Mesenchymal stem cell (in vitro differentiated cells and primary cell): ENCODE data around the gene DENND1C.

Experiments used
- DNase-seq: peaks from one replicate; pipeline ENCODE4 v3.0.0-alpha.2; 2013
- H2AFZ ChIP-seq: one replicate; pipeline ENCODE4 v1.6.1; 2013; ENCODE audit warnings: low read depth, mild to moderate bottlenecking, control low read depth, inconsistent platforms, low read length, moderate library complexity
- H2AK5ac ChIP-seq: 2 replicates; pipeline ENCODE4 v1.6.1; 2013; ENCODE audit warnings: low read length, moderate library complexity, mild to moderate bottlenecking, inconsistent platforms; ENCODE audit not compliant: severe bottlenecking
- H2BK120ac ChIP-seq: one replicate; pipeline ENCODE4 v1.6.1; 2013; ENCODE audit warnings: low read depth, mild to moderate bottlenecking, inconsistent platforms, low read length, moderate library complexity
- H2BK12ac ChIP-seq, 2 experiments: one replicate each; pipeline ENCODE4 v1.6.1; 2013; ENCODE audit warnings: inconsistent platforms in 2 of 2, low read length in 2 of 2, mild to moderate bottlenecking in 2 of 2, moderate library complexity in 2 of 2, control low read depth in 1 of 2
- H2BK15ac ChIP-seq: one replicate; pipeline ENCODE4 v1.6.1; 2013; ENCODE audit warnings: mild to moderate bottlenecking, low read depth, inconsistent platforms; ENCODE audit not compliant: poor library complexity, severe bottlenecking
- H2BK5ac ChIP-seq: 2 replicates; pipeline ENCODE4 v1.6.1; 2013; ENCODE audit warnings: low read depth, mild to moderate bottlenecking, low read length, control low read depth, inconsistent platforms; ENCODE audit not compliant: poor library complexity, severe bottlenecking
- H3K14ac ChIP-seq, 2 experiments: one replicate each; pipeline ENCODE4 v1.6.1; 2013; ENCODE audit warnings: inconsistent platforms in 2 of 2, low read length in 2 of 2, control low read depth in 1 of 2, mild to moderate bottlenecking in 1 of 2, moderate library complexity in 1 of 2
- H3K18ac ChIP-seq, 2 experiments: one replicate each; pipeline ENCODE4 v1.6.1; 2013; ENCODE audit warnings: inconsistent platforms in 2 of 2, low read length in 2 of 2, control low read depth in 1 of 2, low read depth in 1 of 2, mild to moderate bottlenecking in 1 of 2
- H3K23ac ChIP-seq, 2 experiments: one replicate each; pipeline ENCODE4 v1.6.1; 2013; ENCODE audit warnings: inconsistent platforms in 2 of 2, low read length in 2 of 2, mild to moderate bottlenecking in 2 of 2, moderate library complexity in 2 of 2, control low read depth in 1 of 2
- H3K27ac ChIP-seq: 2 replicates; pipeline ENCODE4 v1.5.1; 2013; ENCODE audit warnings: mild to moderate bottlenecking, moderate library complexity, low read length, control low read depth, inconsistent platforms; ENCODE audit not compliant: poor library complexity, severe bottlenecking
- H3K27me3 ChIP-seq, 2 experiments: 2 replicates each; pipeline versions ENCODE4 v1.6.1 to v1.7.0; 2013; ENCODE audit warnings: low read length in 2 of 2, mild to moderate bottlenecking in 2 of 2, moderate library complexity in 2 of 2, control low read depth in 1 of 2, inconsistent platforms in 1 of 2; ENCODE audit not compliant: control insufficient read depth in 1 of 2, insufficient read depth in 1 of 2
- H3K36me3 ChIP-seq, 2 experiments: 2 replicates each; pipeline versions ENCODE4 v1.6.1 to v1.7.0; 2013; ENCODE audit warnings: low read length in 2 of 2, control low read depth in 1 of 2, inconsistent platforms in 1 of 2, low read depth in 1 of 2, mild to moderate bottlenecking in 1 of 2; ENCODE audit not compliant: insufficient read depth in 2 of 2, control insufficient read depth in 1 of 2
- H3K4ac ChIP-seq, 2 experiments: one replicate each; pipeline ENCODE4 v1.6.1; 2013; ENCODE audit warnings: inconsistent platforms in 2 of 2, low read length in 2 of 2, mild to moderate bottlenecking in 2 of 2, moderate library complexity in 2 of 2, control low read depth in 1 of 2, low read depth in 1 of 2
- H3K4me1 ChIP-seq: 2 replicates; pipeline ENCODE4 v1.6.1; 2013; ENCODE audit warnings: low read depth, low read length, control low read depth; ENCODE audit not compliant: control insufficient read depth, insufficient read depth
- H3K4me2 ChIP-seq: 2 replicates; pipeline ENCODE4 v1.6.1; 2013; ENCODE audit warnings: low read length, mild to moderate bottlenecking, inconsistent platforms; ENCODE audit not compliant: poor library complexity, severe bottlenecking
- H3K4me3 ChIP-seq, 2 experiments: 2 replicates each; pipeline versions ENCODE4 v1.5.1 to v1.7.0; 2013; ENCODE audit warnings: low read length in 2 of 2, mild to moderate bottlenecking in 2 of 2, control low read depth in 1 of 2, low read depth in 1 of 2; ENCODE audit not compliant: insufficient read depth in 1 of 2
- H3K79me1 ChIP-seq: replicated peaks from 2 replicates; pipeline ENCODE4 v1.6.1; 2013; ENCODE audit warnings: mild to moderate bottlenecking, control low read depth, low read length, inconsistent platforms; ENCODE audit not compliant: poor library complexity, severe bottlenecking
- H3K9ac ChIP-seq: 2 replicates; pipeline ENCODE4 v1.7.0; 2013; ENCODE audit warnings: mild to moderate bottlenecking, low read length, moderate library complexity
- H3K9me3 ChIP-seq: 2 replicates; pipeline ENCODE4 v1.7.0; 2013; ENCODE audit warnings: mild to moderate bottlenecking, low read length; ENCODE audit not compliant: control insufficient read depth
- H4K8ac ChIP-seq: one replicate; pipeline ENCODE4 v1.6.1; 2013; ENCODE audit warnings: inconsistent platforms, mild to moderate bottlenecking, low read length, moderate library complexity
- H4K91ac ChIP-seq: one replicate; pipeline ENCODE4 v1.6.1; 2013; ENCODE audit warnings: mild to moderate bottlenecking, low read length, inconsistent platforms
- WGBS: methylation state at CpG from one replicate; pipeline ENCODE4 v1.1.7; 2013; ENCODE audit warnings: mixed read lengths; 5-methylcytosine and 5-hydroxymethylcytosine counted together

DENND1C gene

DNA sequence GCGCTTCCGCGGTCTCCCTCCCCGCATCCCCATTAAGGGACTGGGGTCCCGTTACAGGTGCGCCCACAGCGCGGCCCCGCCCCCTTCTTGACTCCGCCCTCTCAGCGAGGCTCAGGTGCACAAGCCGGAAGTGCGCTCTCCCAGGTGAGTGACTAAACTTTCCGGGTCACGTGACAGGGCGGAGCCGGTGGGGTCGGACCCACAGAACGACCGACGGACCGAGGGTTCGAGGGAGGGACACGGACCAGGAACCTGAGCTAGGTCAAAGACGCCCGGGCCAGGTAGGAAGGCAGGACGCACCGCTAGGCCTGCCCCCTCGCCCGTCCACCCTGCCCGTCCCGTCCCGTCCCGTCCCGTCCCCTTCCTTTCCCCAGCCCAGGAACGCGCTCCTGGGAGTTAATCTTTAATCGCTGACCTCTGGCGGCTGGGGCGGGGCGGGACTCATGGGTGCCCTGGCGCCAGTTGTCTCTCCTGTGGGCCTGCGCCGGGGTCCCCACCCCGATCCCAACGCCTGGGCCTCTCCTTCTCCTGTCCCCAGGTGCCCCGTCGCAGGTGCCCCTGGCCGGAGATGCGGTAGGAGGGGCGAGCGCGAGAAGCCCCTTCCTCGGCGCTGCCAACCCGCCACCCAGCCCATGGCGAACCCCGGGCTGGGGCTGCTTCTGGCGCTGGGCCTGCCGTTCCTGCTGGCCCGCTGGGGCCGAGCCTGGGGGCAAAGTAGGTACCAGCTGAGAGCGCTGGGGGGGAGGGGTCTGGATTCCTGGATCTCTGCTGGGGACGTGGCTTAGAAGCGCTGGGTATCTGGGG, 17.3 kb downstream of the DENND1C start, which contains the start of gene CRB3:
Gene CRB3, plus strand, starts transcription at position 202 of the 804 bp plus-strand sequence. Its CDS starts 431 bp downstream, at position 633.
- Histone ChIP-seq H2AK5ac (peak within 1 kb of the TSS; percentile 41), H4K91ac (no peak within 1 kb of the TSS), H3K4me3 (peak within 1 kb of the TSS in 1 of 2 experiments; percentile 62), H3K27ac (no peak within 1 kb of the TSS), H4K8ac (no peak within 1 kb of the TSS), H3K27me3 (peaks cover 4 to 56% of the 10 kb centered on the region in 2 experiments), H3K23ac (no peak within 1 kb of the TSS), H2BK15ac (no peak within 1 kb of the TSS), H3K9me3 (no peaks in the 10 kb centered on the region), H3K79me1 (peaks cover 1% of the 10 kb centered on the region), H3K4me1 (peaks cover 18% of the 10 kb centered on the region), H3K18ac (no peak within 1 kb of the TSS), H2AFZ (no peak within 1 kb of the TSS), H3K4ac (no peak within 1 kb of the TSS), H3K14ac (peak within 1 kb of the TSS in 1 of 2 experiments; percentile 26), H3K36me3 (peaks cover 0 to 19% of the 10 kb centered on the region in 2 experiments), H3K9ac (no peak within 1 kb of the TSS), H2BK120ac (no peak within 1 kb of the TSS), H3K4me2 (peak within 1 kb of the TSS; percentile 67), H2BK5ac (peak within 1 kb of the TSS; percentile 33), H2BK12ac (no peak within 1 kb of the TSS)
- no peak for DNase-seq
- 3% methylated on average over 59 of the region's 65 CpGs for WGBS

DNA sequence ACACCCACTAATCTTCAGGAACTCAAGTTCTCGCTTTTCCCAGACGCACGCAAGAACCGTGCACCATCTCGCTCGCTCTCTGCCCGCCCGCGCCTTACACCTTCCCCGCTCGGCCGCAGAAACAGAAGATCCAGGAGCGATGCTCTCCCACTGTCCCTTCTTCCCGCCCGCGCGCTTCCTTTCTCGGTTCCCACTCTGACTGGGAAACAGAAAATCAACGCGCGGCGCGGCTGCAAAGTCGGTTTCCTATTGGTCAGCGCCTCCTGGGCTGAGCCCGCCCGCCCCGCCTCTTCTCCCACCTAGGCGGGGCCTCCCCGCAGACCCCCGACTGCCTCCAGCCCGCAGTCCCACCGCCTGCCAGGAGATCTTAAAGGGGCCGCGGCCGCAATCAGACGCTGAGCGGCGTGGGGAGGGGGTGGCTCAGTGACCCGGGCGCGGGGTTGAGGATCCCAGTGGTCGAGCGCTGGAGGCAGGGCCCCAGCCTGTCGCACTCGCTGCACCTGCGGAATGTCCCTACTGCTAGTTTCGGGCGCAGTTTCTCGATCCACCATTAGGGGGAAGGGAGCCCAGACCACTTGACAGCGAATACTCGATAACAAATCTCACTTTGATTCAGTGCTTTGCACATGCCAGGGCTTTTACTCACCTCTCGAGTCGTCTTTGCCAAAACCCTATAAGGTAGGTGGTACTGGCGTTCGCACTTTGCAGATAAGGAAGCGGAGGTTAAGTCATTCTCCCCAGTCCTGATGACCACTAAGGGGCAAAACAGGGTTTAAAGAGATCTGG, 21.3 kb downstream of the DENND1C start:
- peak overlapping the region; percentile 78 to 88 for H3K4me3 ChIP-seq
- WGBS: under 1% methylated on average over 48 of the region's 57 CpGs
- peak overlapping the region in 1 of 2 experiments; percentile 63 for H3K4ac ChIP-seq
- H2BK5ac ChIP-seq: peak overlapping the region; percentile 8
- no peak overlapping the region for H3K23ac ChIP-seq
- peak; percentile 99 for DNase-seq
- peak overlapping the region in 1 of 2 experiments; percentile 75 for H3K14ac ChIP-seq
- peak overlapping the region; percentile 99 for H3K4me2 ChIP-seq
- H2AK5ac ChIP-seq: peak overlapping the region; percentile 55
- H3K9me3 ChIP-seq: peaks cover 1% of the 10 kb centered on the region
- H4K8ac ChIP-seq: no peak overlapping the region
- peaks cover 21% of the 10 kb centered on the region for H3K79me1 ChIP-seq
- peak overlapping the region in 1 of 2 experiments; percentile 83 for H2BK12ac ChIP-seq
- H3K9ac ChIP-seq: peak overlapping the region; percentile 72
- peak overlapping the region; percentile 97 for H2AFZ ChIP-seq
- H3K18ac ChIP-seq: peak overlapping the region in 1 of 2 experiments; percentile 86
- H2BK15ac ChIP-seq: no peak overlapping the region
- peaks cover 34% of the 10 kb centered on the region for H3K4me1 ChIP-seq
- no peak overlapping the region for H2BK120ac ChIP-seq
- no peak overlapping the region for H4K91ac ChIP-seq
- peak overlapping the region; percentile 83 for H3K27ac ChIP-seq
- peaks cover 0 to 23% of the 10 kb centered on the region in 2 experiments for H3K27me3 ChIP-seq
- peaks cover 4 to 17% of the 10 kb centered on the region in 2 experiments for H3K36me3 ChIP-seq

GRCh38 chr19:6459262-6460098, 22.1 kb downstream of the DENND1C start, which contains the start of gene SLC25A23:
Gene SLC25A23 (minus strand): TSS chr19:6459792. CDS start chr19:6459628, 164 bp downstream.
- H2AFZ ChIP-seq: peak within 1 kb of the TSS; percentile 97
- H2BK15ac ChIP-seq: peak within 1 kb of the TSS; percentile 37
- no peak within 1 kb of the TSS for H2BK120ac ChIP-seq
- H4K91ac ChIP-seq: no peak within 1 kb of the TSS
- peak; percentile 78 for DNase-seq
- peak within 1 kb of the TSS; percentile 55 for H2AK5ac ChIP-seq
- peak within 1 kb of the TSS in 1 of 2 experiments; percentile 83 for H2BK12ac ChIP-seq
- peak within 1 kb of the TSS; percentile 72 for H3K9ac ChIP-seq
- H3K27ac ChIP-seq: peak within 1 kb of the TSS; percentile 83
- peak within 1 kb of the TSS in 1 of 2 experiments; percentile 83 for H3K23ac ChIP-seq
- H3K4me1 ChIP-seq: peaks cover 25% of the 10 kb centered on the region
- peak within 1 kb of the TSS; percentile 78 to 88 for H3K4me3 ChIP-seq
- peak within 1 kb of the TSS; percentile 8 for H4K8ac ChIP-seq
- peaks cover 9% of the 10 kb centered on the region for H3K9me3 ChIP-seq
- H3K36me3 ChIP-seq: peaks cover 12 to 25% of the 10 kb centered on the region in 2 experiments
- peaks cover 0 to 15% of the 10 kb centered on the region in 2 experiments for H3K27me3 ChIP-seq
- under 1% methylated on average over 52 of the region's 70 CpGs for WGBS
- peak within 1 kb of the TSS; percentile 99 for H3K4me2 ChIP-seq
- H3K79me1 ChIP-seq: peaks cover 21% of the 10 kb centered on the region
- H3K18ac ChIP-seq: peak within 1 kb of the TSS; percentile 70 to 86
- peak within 1 kb of the TSS in 1 of 2 experiments; percentile 94 for H3K14ac ChIP-seq
- H3K4ac ChIP-seq: peak within 1 kb of the TSS in 1 of 2 experiments; percentile 67
- peak within 1 kb of the TSS; percentile 8 for H2BK5ac ChIP-seq
